ENCODE data around the gene KNTC1.

DNA sequence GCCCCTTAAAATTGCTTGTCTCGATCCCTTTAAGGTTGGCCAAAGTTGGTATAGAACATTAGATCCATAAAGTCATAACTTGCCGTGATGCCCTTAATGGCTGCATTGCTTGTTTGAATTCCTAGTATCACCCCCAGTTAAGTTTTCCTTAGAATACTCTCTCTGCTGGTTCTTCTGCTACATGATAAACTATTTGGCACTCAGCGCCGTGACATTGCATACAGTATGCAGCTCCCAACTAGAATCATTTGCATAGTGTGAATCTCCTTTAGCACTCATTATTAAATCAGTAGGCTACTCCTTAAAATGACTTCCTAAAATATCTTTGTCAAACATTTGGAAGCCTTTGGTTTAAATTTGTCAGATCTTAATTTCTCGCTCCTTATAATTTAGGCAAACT is 42.2 kb downstream of the KNTC1 start:
- TF ChIP-seq, protein P1, sequence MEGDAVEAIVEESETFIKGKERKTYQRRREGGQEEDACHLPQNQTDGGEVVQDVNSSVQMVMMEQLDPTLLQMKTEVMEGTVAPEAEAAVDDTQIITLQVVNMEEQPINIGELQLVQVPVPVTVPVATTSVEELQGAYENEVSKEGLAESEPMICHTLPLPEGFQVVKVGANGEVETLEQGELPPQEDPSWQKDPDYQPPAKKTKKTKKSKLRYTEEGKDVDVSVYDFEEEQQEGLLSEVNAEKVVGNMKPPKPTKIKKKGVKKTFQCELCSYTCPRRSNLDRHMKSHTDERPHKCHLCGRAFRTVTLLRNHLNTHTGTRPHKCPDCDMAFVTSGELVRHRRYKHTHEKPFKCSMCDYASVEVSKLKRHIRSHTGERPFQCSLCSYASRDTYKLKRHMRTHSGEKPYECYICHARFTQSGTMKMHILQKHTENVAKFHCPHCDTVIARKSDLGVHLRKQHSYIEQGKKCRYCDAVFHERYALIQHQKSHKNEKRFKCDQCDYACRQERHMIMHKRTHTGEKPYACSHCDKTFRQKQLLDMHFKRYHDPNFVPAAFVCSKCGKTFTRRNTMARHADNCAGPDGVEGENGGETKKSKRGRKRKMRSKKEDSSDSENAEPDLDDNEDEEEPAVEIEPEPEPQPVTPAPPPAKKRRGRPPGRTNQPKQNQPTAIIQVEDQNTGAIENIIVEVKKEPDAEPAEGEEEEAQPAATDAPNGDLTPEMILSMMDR (IDR thresholded peaks at IDR 0.05) = no peak
- TF ChIP-seq POLR2A (IDR thresholded peaks at IDR 0.05) = no peak
